GM12878 (cell line): ENCODE data around the gene CHN1. TPM values are rescaled to one million over a fixed set of nuclear protein-coding genes. Genes with fewer than 3 reads are reported as not detected.

Experiments
- ATAC-seq: fragments of 200-7000 bp; cut with Tn5 transposase; 3 replicates; pipeline ENCODE4 v1.9.1; 2020; ENCODE audit warnings: mild to moderate bottlenecking, moderate library complexity
- BruUV-seq: library from RNA; stranded (reverse); fragments of 400-500 nt; replicated peaks from 2 replicates; lab custom pipeline; 2021; lab: Mats Ljungman, UMichigan
- CTCF ChIA-PET: fragments of 300-600 bp; sonication (Branson Sonifier 250); formaldehyde crosslinking; extraction: SDS; loops from one replicate; lab custom pipeline; 2021; ENCODE audit warnings: inconsistent platforms; lab: Yijun Ruan, JAX
- POLR2A ChIA-PET: fragments of 350-600 bp; formaldehyde crosslinking; extraction: SDS; loops from one replicate; lab custom pipeline; 2021; ENCODE audit warnings: inconsistent platforms; lab: Charles Lee
- RAD21 ChIA-PET: fragments of 300-600 bp; sonication (Branson Sonifier 250); formaldehyde crosslinking; loops from one replicate; lab custom pipeline; 2023; ENCODE audit warnings: antibody characterized with exemption; ENCODE audit not compliant: unreplicated experiment; lab: Charles Lee
- SMC1A ChIA-PET: fragments of 300-600 bp; sonication (Branson Sonifier 250); formaldehyde crosslinking; loops from one replicate; lab custom pipeline; 2023; ENCODE audit not compliant: unreplicated experiment, uncharacterized antibody; lab: Charles Lee
- DNase-seq: peaks from one replicate; pipeline ENCODE4 v3.0.0-alpha.2; 2011; ENCODE audit warnings: low read depth, low spot score
- FAIRE-seq: peaks from 3 replicates; lab custom pipeline; 2011; peaks lifted over from hg19 to GRCh38; lab: Jason Lieb, UNC
- H2AFZ ChIP-seq: 2 replicates; pipeline ENCODE4 v1.6.0; 2011; ENCODE audit warnings: low read depth, low read length, control low read depth; ENCODE audit not compliant: control insufficient read depth
- H3K27ac ChIP-seq: 2 replicates; pipeline ENCODE4 v1.5.1; 2011; ENCODE audit warnings: control low read depth; ENCODE audit not compliant: control insufficient read depth, insufficient read depth
- H3K27me3 ChIP-seq, 2 experiments: replicated peaks in 1 of 2; 2 replicates each; pipeline versions ENCODE4 v1.6.0 to v1.6.1; 2011; ENCODE audit warnings: low read length in 1 of 2; ENCODE audit not compliant: control insufficient read depth in 2 of 2, insufficient read depth in 2 of 2
- H3K36me3 ChIP-seq, 2 experiments: 2 replicates each; pipeline ENCODE4 v1.5.1; 2011; ENCODE audit warnings: low read length in 1 of 2; ENCODE audit not compliant: control insufficient read depth in 2 of 2, insufficient read depth in 2 of 2
- H3K4me1 ChIP-seq: 2 replicates; pipeline ENCODE4 v1.6.1; 2011; ENCODE audit warnings: mild to moderate bottlenecking, low read length, moderate library complexity, mixed read lengths; ENCODE audit not compliant: control insufficient read depth, insufficient read depth
- H3K4me2 ChIP-seq: 2 replicates; pipeline ENCODE4 v1.6.0; 2011; ENCODE audit warnings: control low read depth; ENCODE audit not compliant: control insufficient read depth, insufficient read depth
- H3K4me3 ChIP-seq: fragments of 200-600 bp; sonication (generic); 2 replicates; pipeline ENCODE4 v1.5.1; 2016
- H3K79me2 ChIP-seq: 2 replicates; pipeline ENCODE4 v1.6.0; 2011; ENCODE audit warnings: low read length; ENCODE audit not compliant: control insufficient read depth, insufficient read depth
- H3K9ac ChIP-seq: 2 replicates; pipeline ENCODE4 v1.8.0; 2011; ENCODE audit warnings: low read length, control low read depth, mixed read lengths; ENCODE audit not compliant: control insufficient read depth, insufficient read depth
- H3K9me3 ChIP-seq: replicated peaks from 3 replicates; pipeline ENCODE4 v1.5.1; 2011; ENCODE audit warnings: mild to moderate bottlenecking, low read length; ENCODE audit not compliant: control insufficient read depth, insufficient read depth
- H4K20me1 ChIP-seq: 2 replicates; pipeline ENCODE4 v1.6.0; 2011; ENCODE audit not compliant: control insufficient read depth, insufficient read depth
- ELK1 ChIP-seq: IDR thresholded peaks from 2 replicates; pipeline ENCODE4 v1.6.1; 2012; ENCODE audit warnings: low read depth, low read length, improper control_type of control experiment
- GABPA ChIP-seq: IDR thresholded peaks from 2 replicates; pipeline ENCODE4 v1.6.1; 2014; ENCODE audit warnings: antibody characterized with exemption, low read depth, mild to moderate bottlenecking, inconsistent platforms
- HDAC2 ChIP-seq: fragments of 200-600 bp; sonication (generic); IDR thresholded peaks from 2 replicates; pipeline ENCODE4 v1.6.1; 2017
- IRF3 ChIP-seq: fragments of 450-650 bp; IDR thresholded peaks from 2 replicates; pipeline ENCODE4 v1.6.1; 2014; ENCODE audit warnings: mild to moderate bottlenecking
- NR2F1 ChIP-seq: fragments of 450-650 bp; conservative IDR thresholded peaks from 2 replicates; pipeline ENCODE4 v1.6.1; 2017; ENCODE audit warnings: mild to moderate bottlenecking
- RELA ChIP-seq: fragments of 450-650 bp; IDR thresholded peaks from 2 replicates; pipeline ENCODE4 v1.8.0; 2014; ENCODE audit warnings: borderline replicate concordance; ENCODE audit not compliant: partially characterized antibody
- TBL1XR1 ChIP-seq: IDR thresholded peaks from 2 replicates; pipeline ENCODE4 v1.6.1; 2012; ENCODE audit warnings: low read depth, low read length, improper control_type of control experiment
- WGBS: methylation state at CpG from one replicate; pipeline ENCODE4 v1.1.6; 2016; ENCODE audit warnings: low lambda C conversion rate; ENCODE audit not compliant: insufficient replicate concordance, insufficient coverage; ENCODE audit errors: missing lambda C conversion rate; 5-methylcytosine and 5-hydroxymethylcytosine counted together
- in situ Hi-C: fragments of 300-500 bp; cut with MboI; formaldehyde crosslinking; loops from 9 replicates; pipeline ENCODE4 v1.14.3; 2018; ENCODE audit warnings: mixed read lengths
- intact Hi-C: fragments of 100-400 bp; cut with micrococcal nuclease; formaldehyde crosslinking; loops from one replicate; pipeline ENCODE4 v1.14.2; 2022; ENCODE audit not compliant: unreplicated experiment
- polyA plus RNA-seq, 11 experiments: library from polyadenylated mRNA; depleted of rRNA in 4 of 11; unstranded in 6 of 11; stranded (reverse) in 5 of 11; fragments of >200 nt; fragmentation: Nextera tagmentation in 4 of 11; fragmentation: Illumina TruSeq in 1 of 11; extraction: Ambion mirVana in 4 of 11; extraction: Trizol in 1 of 11; gene quantifications; 1 replicate in 1 of 11; 2 replicates in 10 of 11; pipeline versions ENCODE4 v1.2.1 to v1.2.3, GENCODE V29; 2011 to 2016; ENCODE audit warnings: inconsistent platforms in 2 of 11, missing spikeins in 2 of 11, low read depth in 1 of 11
- total RNA-seq, 4 experiments: library from RNA; depleted of rRNA in 3 of 4; stranded (reverse); fragments of >200 nt in 3 of 4; fragmentation: Illumina TruSeq in 1 of 4; extraction: Trizol in 1 of 4; gene quantifications; 2 replicates each; pipeline versions ENCODE4 v1.2.1 to v1.2.3, GENCODE V29; 2013 to 2021
- TF ChIP-seq, protein P1 (sequence below): IDR thresholded peaks from 2 replicates; pipeline ENCODE4 v1.6.1; 2011; ENCODE audit warnings: borderline replicate concordance, low read depth, mild to moderate bottlenecking, moderate library complexity, mixed read lengths, low read length; ENCODE audit not compliant: insufficient read depth; ENCODE audit errors: extremely low read length
- TF ChIP-seq, protein P2 (sequence below): fragments of 450-650 bp; formaldehyde crosslinking; IDR thresholded peaks from 2 replicates; pipeline ENCODE4 v1.4.0; 2022; ENCODE audit warnings: mild to moderate bottlenecking, moderate library complexity
- TF ChIP-seq, protein P3 (sequence below): fragments of 450-650 bp; IDR thresholded peaks from 2 replicates; pipeline ENCODE4 v1.6.1; 2017; ENCODE audit warnings: low read depth, mild to moderate bottlenecking, moderate library complexity
- TF ChIP-seq, protein P4 (sequence below): fragments of 150-350 bp; IDR thresholded peaks from 2 replicates; pipeline ENCODE4 v1.6.1; 2016; ENCODE audit warnings: low read depth, low read length

Gene CHN1
- total and polyA plus RNA-seq, 10 of the 15 experiments (the other 5 are each of a cell fraction or from before 2014, with no cell fraction given) = 0.18 to 0.92 (median 0.53) TPM; not detected in 1

DNA sequence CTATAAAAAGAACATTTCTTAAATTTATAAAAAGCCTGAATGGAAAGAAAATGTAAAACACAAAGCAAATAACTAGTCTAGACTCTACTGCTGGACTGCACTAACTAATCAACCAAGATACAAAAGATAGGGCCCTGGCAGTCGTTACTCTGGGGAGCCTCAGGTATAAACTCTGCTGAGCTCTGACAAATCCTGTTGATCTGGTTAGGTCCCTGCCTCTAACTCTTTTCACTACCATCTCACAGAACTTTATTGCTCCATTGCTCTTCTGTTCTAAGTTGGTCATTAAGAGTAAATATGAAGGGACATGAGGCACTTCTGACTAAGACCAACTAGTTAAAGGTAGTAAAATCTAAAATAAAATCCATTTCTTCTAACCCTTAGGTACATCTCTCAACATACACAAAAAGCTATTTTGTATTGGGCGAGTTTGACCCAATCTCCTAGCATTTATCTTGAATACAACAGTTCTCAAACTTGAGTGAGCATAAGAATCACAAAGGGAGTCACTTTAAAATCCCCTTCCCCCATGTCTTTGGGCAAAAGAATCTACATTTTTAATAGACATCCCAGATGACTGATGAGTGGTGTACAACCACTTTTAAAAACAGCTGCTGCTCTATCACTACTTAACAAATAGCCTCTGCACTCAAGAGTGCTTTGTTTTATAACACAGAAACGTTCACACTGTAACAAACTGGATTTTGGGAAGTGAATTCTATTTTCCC lies 2.5 kb downstream of the CHN1 start:
- peaks cover 2 to 31% of the 10 kb centered on the region in 2 experiments for H3K27me3 ChIP-seq
- H3K4me2 ChIP-seq = no peak overlapping the region
- in situ Hi-C loops = no loop called here
- H3K36me3 ChIP-seq = no peaks in the 10 kb centered on the region
- no peak for DNase-seq
- no peak for FAIRE-seq
- 1% methylated on average over 3 of the region's 3 CpGs for WGBS
- no peak overlapping the region for H3K27ac ChIP-seq
- peaks cover 2% of the 10 kb centered on the region; the same call in 1 of the 2 replicates for H3K4me1 ChIP-seq
- ATAC-seq = no peak
- ChIA-PET POLR2A (no interaction called here), RAD21 (no interaction called here), CTCF (no interaction called here), SMC1A (interaction anchor here (1.6 kb wide), 1 partner anchor 42 kb away, joined by 4 read pairs; no protein-coding TSS in a partner anchor)
- no peak overlapping the region for H2AFZ ChIP-seq
- intact Hi-C loops = no loop called here
- no peaks in the 10 kb centered on the region for H3K9me3 ChIP-seq
- no TSS peak for BruUV-seq
- H4K20me1 ChIP-seq = no peaks in the 10 kb centered on the region
- no peaks in the 10 kb centered on the region for H3K79me2 ChIP-seq
- H3K9ac ChIP-seq = no peak overlapping the region
- no peak overlapping the region for H3K4me3 ChIP-seq
- TF ChIP-seq, protein P1, sequence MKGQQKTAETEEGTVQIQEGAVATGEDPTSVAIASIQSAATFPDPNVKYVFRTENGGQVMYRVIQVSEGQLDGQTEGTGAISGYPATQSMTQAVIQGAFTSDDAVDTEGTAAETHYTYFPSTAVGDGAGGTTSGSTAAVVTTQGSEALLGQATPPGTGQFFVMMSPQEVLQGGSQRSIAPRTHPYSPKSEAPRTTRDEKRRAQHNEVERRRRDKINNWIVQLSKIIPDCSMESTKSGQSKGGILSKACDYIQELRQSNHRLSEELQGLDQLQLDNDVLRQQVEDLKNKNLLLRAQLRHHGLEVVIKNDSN = no peak
- TF ChIP-seq TBL1XR1 = no peak
- TF ChIP-seq NR2F1 = no peak
- TF ChIP-seq, protein P2, sequence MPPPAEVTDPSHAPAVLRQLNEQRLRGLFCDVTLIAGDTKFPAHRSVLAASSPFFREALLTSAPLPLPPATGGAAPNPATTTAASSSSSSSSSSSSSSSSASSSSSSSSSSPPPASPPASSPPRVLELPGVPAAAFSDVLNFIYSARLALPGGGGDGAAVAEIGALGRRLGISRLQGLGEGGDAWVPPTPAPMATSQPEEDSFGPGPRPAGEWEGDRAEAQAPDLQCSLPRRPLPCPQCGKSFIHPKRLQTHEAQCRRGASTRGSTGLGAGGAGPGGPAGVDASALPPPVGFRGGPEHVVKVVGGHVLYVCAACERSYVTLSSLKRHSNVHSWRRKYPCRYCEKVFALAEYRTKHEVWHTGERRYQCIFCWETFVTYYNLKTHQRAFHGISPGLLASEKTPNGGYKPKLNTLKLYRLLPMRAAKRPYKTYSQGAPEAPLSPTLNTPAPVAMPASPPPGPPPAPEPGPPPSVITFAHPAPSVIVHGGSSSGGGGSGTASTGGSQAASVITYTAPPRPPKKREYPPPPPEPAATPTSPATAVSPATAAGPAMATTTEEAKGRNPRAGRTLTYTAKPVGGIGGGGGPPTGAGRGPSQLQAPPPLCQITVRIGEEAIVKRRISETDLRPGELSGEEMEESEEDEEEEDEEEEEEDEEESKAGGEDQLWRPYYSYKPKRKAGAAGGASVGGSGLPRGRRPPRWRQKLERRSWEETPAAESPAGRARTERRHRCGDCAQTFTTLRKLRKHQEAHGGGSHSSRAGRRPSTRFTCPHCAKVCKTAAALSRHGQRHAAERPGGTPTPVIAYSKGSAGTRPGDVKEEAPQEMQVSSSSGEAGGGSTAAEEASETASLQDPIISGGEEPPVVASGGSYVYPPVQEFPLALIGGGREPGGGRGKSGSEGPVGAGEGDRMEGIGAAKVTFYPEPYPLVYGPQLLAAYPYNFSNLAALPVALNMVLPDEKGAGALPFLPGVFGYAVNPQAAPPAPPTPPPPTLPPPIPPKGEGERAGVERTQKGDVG (CRISPR knock-in tag) = no peak
- TF ChIP-seq, protein P3, sequence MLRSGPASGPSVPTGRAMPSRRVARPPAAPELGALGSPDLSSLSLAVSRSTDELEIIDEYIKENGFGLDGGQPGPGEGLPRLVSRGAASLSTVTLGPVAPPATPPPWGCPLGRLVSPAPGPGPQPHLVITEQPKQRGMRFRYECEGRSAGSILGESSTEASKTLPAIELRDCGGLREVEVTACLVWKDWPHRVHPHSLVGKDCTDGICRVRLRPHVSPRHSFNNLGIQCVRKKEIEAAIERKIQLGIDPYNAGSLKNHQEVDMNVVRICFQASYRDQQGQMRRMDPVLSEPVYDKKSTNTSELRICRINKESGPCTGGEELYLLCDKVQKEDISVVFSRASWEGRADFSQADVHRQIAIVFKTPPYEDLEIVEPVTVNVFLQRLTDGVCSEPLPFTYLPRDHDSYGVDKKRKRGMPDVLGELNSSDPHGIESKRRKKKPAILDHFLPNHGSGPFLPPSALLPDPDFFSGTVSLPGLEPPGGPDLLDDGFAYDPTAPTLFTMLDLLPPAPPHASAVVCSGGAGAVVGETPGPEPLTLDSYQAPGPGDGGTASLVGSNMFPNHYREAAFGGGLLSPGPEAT = no peak
- TF ChIP-seq IRF3 = no peak
- no peak for TF ChIP-seq RELA
- TF ChIP-seq, protein P4, sequence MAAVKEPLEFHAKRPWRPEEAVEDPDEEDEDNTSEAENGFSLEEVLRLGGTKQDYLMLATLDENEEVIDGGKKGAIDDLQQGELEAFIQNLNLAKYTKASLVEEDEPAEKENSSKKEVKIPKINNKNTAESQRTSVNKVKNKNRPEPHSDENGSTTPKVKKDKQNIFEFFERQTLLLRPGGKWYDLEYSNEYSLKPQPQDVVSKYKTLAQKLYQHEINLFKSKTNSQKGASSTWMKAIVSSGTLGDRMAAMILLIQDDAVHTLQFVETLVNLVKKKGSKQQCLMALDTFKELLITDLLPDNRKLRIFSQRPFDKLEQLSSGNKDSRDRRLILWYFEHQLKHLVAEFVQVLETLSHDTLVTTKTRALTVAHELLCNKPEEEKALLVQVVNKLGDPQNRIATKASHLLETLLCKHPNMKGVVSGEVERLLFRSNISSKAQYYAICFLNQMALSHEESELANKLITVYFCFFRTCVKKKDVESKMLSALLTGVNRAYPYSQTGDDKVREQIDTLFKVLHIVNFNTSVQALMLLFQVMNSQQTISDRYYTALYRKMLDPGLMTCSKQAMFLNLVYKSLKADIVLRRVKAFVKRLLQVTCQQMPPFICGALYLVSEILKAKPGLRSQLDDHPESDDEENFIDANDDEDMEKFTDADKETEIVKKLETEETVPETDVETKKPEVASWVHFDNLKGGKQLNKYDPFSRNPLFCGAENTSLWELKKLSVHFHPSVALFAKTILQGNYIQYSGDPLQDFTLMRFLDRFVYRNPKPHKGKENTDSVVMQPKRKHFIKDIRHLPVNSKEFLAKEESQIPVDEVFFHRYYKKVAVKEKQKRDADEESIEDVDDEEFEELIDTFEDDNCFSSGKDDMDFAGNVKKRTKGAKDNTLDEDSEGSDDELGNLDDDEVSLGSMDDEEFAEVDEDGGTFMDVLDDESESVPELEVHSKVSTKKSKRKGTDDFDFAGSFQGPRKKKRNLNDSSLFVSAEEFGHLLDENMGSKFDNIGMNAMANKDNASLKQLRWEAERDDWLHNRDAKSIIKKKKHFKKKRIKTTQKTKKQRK = no peak
- no peak for TF ChIP-seq GABPA
- no peak for TF ChIP-seq HDAC2
- TF ChIP-seq ELK1 = no peak
